GM18526 (cell line): ENCODE data around the gene PTPRN2.

Experiments used
- POLR2A ChIP-seq: IDR thresholded peaks from 3 replicates; pipeline ENCODE4 v1.6.1; 2011; ENCODE audit not compliant: insufficient read length; ENCODE audit errors: extremely low read depth

The PTPRN2 gene

DNA sequence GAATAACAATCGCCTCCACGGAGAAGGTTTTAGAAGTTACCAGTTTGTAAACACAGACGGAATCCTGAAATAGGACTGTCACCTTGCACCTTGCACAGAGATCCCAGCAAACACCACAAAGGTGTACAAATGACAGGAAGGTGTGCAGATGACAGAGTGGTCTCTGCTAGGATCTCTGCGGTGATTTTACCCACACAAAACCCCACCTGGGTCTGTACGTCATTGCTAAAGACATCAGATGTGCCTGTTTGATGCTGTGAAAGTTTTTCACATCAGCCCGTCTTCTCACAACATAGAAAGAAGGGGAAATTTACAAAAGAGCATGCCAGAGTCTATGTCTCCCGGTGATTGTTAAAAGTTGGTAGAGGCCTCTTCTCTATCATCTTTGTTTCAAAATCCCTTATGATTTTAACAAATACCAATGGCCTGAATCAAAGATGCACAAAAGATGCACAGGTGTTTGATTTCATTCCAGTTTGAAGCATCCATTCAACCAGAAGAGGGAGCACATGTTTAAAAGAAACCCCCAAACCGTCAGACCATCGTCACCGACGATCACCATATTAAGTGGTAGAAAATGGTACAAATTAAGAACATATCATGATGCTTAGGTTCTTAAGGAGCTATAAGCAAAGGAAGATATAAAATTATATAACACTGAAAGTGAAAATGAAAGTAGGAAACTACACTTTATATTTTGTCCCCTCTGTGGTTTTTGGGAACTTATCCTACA, 576.5 kb downstream of the PTPRN2 start:
- no peak for TF ChIP-seq POLR2A

GRCh38 chr7:158009886-158010285, 577.7 kb downstream of the PTPRN2 start:
- TF ChIP-seq POLR2A: no peak

DNA sequence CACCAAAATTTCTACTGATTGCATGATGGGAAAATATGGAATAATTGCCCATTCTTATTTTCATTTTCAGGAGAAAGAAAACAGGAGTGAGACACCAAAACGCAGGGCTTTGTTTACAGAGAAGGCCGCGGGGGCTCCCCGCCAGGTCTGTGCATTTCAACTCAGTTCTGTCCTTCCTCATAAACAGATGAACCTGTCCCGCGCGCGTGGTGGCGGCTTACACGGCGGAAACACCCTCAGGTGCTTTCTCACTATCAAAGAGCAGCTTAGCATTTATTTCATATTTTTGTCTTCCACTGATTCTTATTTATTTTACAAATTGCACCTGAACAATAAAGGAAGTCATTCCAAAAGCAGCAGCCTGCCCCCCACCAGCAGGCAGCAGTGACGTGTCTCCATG, 579.4 kb downstream of the PTPRN2 start:
- no peak for TF ChIP-seq POLR2A

DNA sequence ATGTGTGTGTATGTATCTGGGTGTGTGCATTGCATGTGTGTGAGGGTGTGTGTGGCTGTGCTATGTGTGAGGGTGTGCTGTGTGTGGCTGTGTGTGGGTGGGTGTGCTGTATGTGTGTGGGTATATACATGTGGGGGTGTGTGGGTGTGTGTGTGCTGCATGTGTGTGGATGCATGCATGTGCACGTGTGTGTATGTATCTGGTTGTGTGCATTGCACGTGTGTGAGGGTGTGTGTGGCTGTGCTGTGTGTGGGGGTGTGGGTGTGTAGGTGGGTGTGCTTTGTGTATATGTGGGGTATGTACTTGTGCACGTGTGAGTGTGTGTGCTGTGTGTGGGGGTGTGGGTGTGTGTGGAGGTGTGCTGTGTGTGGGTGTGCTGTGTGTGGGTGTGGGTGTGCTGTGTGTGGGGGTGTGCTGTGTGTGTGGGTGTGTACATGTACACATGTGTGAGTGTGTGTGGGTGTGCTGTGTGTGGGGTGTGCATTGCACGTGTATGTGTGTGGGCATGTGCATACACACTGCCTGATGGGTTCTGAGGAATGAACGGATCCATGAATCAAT, 579.8 kb downstream of the PTPRN2 start:
- no peak for TF ChIP-seq POLR2A

- no peak for TF ChIP-seq POLR2A
Observed at GRCh38 chr7:158006841-158007696, 580.6 kb downstream of the PTPRN2 start.

- no peak for TF ChIP-seq POLR2A
Observed at GRCh38 chr7:158005531-158005930, 582.1 kb downstream of the PTPRN2 start.

- TF ChIP-seq POLR2A: no peak
Observed at GRCh38 chr7:158004123-158004490, 583.5 kb downstream of the PTPRN2 start.

GRCh38 chr7:158003441-158004122, 584.0 kb downstream of the PTPRN2 start:
- TF ChIP-seq POLR2A: no peak

DNA sequence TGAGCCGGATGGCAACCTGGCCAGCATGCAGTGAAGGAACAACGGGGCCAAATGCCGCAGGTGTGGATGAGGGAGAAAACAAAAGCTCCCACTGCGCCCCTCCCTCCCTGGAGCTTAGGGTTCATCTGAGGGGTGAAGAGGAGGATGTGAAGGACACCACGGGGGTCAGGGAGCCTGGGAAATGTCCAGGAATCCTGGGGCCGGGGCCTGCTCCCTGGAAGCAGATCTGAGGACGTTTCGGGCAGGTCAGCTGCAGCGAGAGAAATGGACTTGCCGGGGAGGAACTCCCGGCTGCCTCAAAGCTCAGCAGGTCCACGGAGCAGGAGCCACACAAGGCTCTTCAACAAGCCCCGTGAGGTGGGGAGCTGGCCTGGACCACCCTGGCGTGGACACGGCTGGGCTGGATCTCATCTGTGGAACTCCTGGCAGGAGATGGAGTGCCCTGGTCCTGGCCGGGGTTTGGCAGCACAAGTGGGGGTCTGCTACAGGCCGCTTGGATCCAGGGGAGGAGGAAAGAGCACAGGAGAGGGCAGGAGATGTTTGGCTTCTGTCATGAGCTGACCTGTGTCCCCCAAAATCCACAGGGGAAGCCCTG, 585.0 kb downstream of the PTPRN2 start:
- TF ChIP-seq POLR2A: no peak

DNA sequence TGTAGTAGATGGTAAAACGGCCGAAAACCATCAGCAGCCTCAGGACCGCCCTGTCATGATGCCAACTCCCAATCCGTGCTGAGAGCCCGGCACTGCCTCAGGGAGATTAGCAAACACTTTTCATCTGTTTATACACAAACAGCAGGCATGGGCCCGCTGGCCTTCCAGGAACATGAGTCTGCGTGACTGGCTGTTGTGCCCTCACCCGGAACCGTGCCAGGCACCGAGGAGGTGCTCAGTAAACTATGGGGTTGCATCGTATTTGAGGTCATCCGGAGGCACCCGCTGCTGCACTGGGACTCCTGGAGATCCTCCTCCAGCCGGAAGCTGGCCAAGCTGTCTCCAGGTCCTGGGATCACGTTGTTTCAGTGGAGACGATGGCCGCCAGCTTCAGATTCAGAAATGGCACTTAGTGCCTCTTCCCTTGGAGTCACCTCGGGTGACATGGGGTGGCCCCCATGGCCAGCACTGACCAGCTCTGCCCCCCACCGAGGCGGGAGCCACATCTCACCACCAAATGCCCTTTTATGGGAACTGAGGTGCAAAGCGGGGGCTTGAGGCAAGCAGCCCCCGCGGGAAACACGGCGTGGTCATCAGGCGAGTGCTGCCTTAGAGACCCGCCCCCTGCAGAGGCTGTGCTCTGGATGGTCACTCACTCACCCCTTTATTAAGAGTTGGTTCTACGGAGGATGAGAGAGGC, 585.9 kb downstream of the PTPRN2 start:
- TF ChIP-seq POLR2A: no peak

GRCh38 chr7:158001003-158001402, 586.6 kb downstream of the PTPRN2 start:
- no peak for TF ChIP-seq POLR2A

DNA sequence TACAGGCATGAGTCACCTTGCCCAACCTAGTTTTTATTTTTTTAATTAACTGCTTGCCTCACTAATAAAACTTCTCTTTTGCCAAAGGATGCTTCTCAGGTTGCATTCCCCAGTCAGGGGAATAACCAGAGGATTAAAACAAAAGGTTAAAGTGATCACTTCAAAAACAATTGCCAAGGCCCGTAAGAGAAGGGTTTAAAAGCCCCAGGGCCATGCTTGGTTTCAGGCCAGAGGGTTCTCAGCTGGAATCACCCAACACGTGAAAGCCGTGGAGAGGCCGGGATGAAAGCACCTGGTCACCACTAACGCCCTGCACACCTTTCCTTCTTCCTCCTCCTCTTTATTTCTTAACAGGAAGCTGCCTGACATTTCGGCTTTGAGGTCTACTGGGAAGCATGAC, 587.5 kb downstream of the PTPRN2 start:
- no peak for TF ChIP-seq POLR2A

- no peak for TF ChIP-seq POLR2A
Observed at GRCh38 chr7:157998884-157999552, 588.6 kb downstream of the PTPRN2 start.

DNA sequence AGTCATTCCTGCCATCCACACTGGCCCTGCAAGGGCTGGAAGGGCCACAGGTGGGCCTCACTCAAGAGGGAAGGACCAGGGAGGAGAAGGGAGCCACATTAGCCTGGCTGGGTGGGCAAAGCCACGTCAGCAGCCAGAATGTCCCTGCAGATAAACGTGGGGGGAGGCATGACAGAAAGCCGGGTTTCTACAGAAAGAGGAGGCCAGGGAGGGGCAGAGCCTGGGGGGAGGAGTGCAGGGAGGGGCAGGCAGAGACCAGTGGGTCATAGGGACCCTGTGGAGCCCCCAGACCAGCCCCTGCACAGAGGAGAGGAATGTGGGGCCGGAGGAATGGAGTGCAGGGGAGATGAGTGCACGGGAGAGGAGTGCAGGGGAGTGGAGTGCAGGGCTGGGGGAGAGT, 590.2 kb downstream of the PTPRN2 start:
- TF ChIP-seq POLR2A: no peak
